Liver (tissue), 9 donors: ENCODE data around the gene FGD2. TPM values are rescaled to one million over a fixed set of nuclear protein-coding genes. Genes with fewer than 3 reads are reported as not detected.

Experiments
- DNase-seq: peaks from one replicate; pipeline ENCODE4 v3.0.0-alpha.2; 2017; ENCODE audit warnings: low spot score
- H3K27ac ChIP-seq, 2 donors: one replicate each; pipeline ENCODE4 v1.7.0; 2013; ENCODE audit warnings: inconsistent platforms in 2 of 2, low read length in 2 of 2, control low read depth in 1 of 2, low read depth in 1 of 2, mild to moderate bottlenecking in 1 of 2
- H3K27me3 ChIP-seq, 4 donors: one replicate each; pipeline versions ENCODE4 v1.6.1 to v1.7.0; 2013; ENCODE audit warnings: low read length in 3 of 4, inconsistent platforms in 1 of 4, mild to moderate bottlenecking in 1 of 4, moderate library complexity in 1 of 4; ENCODE audit not compliant: control insufficient read depth in 4 of 4, insufficient read depth in 4 of 4
- H3K36me3 ChIP-seq, 4 donors: one replicate each; pipeline versions ENCODE4 v1.6.1 to v1.7.0; 2013; ENCODE audit warnings: low read length in 3 of 4, mild to moderate bottlenecking in 3 of 4, low read depth in 1 of 4, moderate library complexity in 1 of 4; ENCODE audit not compliant: control insufficient read depth in 4 of 4, insufficient read depth in 3 of 4
- H3K4me1 ChIP-seq, 4 donors: one replicate each; pipeline versions ENCODE4 v1.6.1 to v1.7.0; 2013; ENCODE audit warnings: low read length in 3 of 4, mild to moderate bottlenecking in 3 of 4, moderate library complexity in 1 of 4; ENCODE audit not compliant: control insufficient read depth in 4 of 4, insufficient read depth in 4 of 4
- H3K4me3 ChIP-seq, 3 donors: one replicate each; pipeline versions ENCODE4 v1.6.1 to v1.7.0; 2013; ENCODE audit warnings: low read length in 3 of 3, control low read depth in 1 of 3, low read depth in 1 of 3, mild to moderate bottlenecking in 1 of 3
- H3K9ac ChIP-seq, 2 donors: one replicate each; pipeline ENCODE4 v1.7.0; 2013; ENCODE audit warnings: low read length in 2 of 2, mild to moderate bottlenecking in 2 of 2, moderate library complexity in 2 of 2, control low read depth in 1 of 2, low read depth in 1 of 2
- H3K9me3 ChIP-seq, 4 donors: one replicate each; pipeline versions ENCODE4 v1.6.1 to v1.7.0; 2013; ENCODE audit warnings: low read length in 3 of 4; ENCODE audit not compliant: control insufficient read depth in 4 of 4
- CTCF ChIP-seq: fragments of 150-350 bp; IDR thresholded peaks from 2 replicates; pipeline ENCODE4 v1.5.1; 2017; ENCODE audit warnings: improper control_type of control experiment, low read depth, low read length; ENCODE audit not compliant: missing input control
- EGR1 ChIP-seq, 2 donors: IDR thresholded peaks; 2 replicates each; pipeline ENCODE4 v1.6.1; 2016 to 2018; ENCODE audit warnings: antibody characterized with exemption in 2 of 2, low read depth in 2 of 2
- FOXA1 ChIP-seq: IDR thresholded peaks from 2 replicates; pipeline ENCODE4 v1.6.1; 2016; ENCODE audit warnings: antibody characterized with exemption
- FOXA2 ChIP-seq: IDR thresholded peaks from 2 replicates; pipeline ENCODE4 v1.6.1; 2016; ENCODE audit warnings: antibody characterized with exemption
- GABPA ChIP-seq, 2 donors: IDR thresholded peaks in 1 of 2; conservative IDR thresholded peaks in 1 of 2; 2 replicates each; pipeline ENCODE4 v1.6.1; 2016; ENCODE audit warnings: antibody characterized with exemption in 2 of 2, mild to moderate bottlenecking in 1 of 2, moderate library complexity in 1 of 2
- HNF4A ChIP-seq, 2 donors: conservative IDR thresholded peaks; 2 replicates each; pipeline ENCODE4 v1.6.1; 2016; ENCODE audit warnings: antibody characterized with exemption in 2 of 2, mild to moderate bottlenecking in 2 of 2
- HNF4G ChIP-seq: IDR thresholded peaks from 2 replicates; pipeline ENCODE4 v1.6.1; 2016; ENCODE audit warnings: antibody characterized with exemption
- JUND ChIP-seq, 2 donors: IDR thresholded peaks; 2 replicates each; pipeline ENCODE4 v1.6.1; 2016; ENCODE audit warnings: antibody characterized with exemption in 2 of 2
- MAX ChIP-seq: IDR thresholded peaks from 2 replicates; pipeline ENCODE4 v1.6.1; 2016; ENCODE audit warnings: antibody characterized with exemption
- NR2F2 ChIP-seq: IDR thresholded peaks from 2 replicates; pipeline ENCODE4 v1.6.1; 2016; ENCODE audit warnings: antibody characterized with exemption
- RAD21 ChIP-seq, 2 donors: IDR thresholded peaks; 2 replicates each; pipeline ENCODE4 v1.6.1; 2016; ENCODE audit warnings: antibody characterized with exemption in 2 of 2, mild to moderate bottlenecking in 2 of 2
- REST ChIP-seq: IDR thresholded peaks from 2 replicates; pipeline ENCODE4 v1.6.1; 2016; ENCODE audit warnings: antibody characterized with exemption, mild to moderate bottlenecking
- RXRA ChIP-seq, 2 donors: IDR thresholded peaks; 2 replicates each; pipeline ENCODE4 v1.6.1; 2017 to 2018; ENCODE audit warnings: antibody characterized with exemption in 2 of 2, mild to moderate bottlenecking in 1 of 2
- SP1 ChIP-seq: IDR thresholded peaks from 2 replicates; pipeline ENCODE4 v1.6.1; 2018; ENCODE audit warnings: antibody characterized with exemption, mild to moderate bottlenecking
- TAF1 ChIP-seq: conservative IDR thresholded peaks from 2 replicates; pipeline ENCODE4 v1.6.1; 2016; ENCODE audit warnings: antibody characterized with exemption, mild to moderate bottlenecking
- YY1 ChIP-seq: IDR thresholded peaks from 2 replicates; pipeline ENCODE4 v1.6.1; 2016; ENCODE audit warnings: antibody characterized with exemption, mild to moderate bottlenecking
- WGBS: extraction: QIAGEN DNeasy Blood & Tissue Kit; methylation state at CpG from one replicate; pipeline ENCODE4 v1.1.7; 2013; 5-methylcytosine and 5-hydroxymethylcytosine counted together
- polyA plus RNA-seq, 2 donors: library from polyadenylated mRNA; stranded (reverse) in 1 of 2; unstranded in 1 of 2; fragments of 200-250 nt in 1 of 2; fragments of >200 nt in 1 of 2; fragmentation: Nextera tagmentation in 1 of 2; extraction: Ambion mirVana in 1 of 2; gene quantifications; one replicate each; pipeline versions ENCODE4 v1.2.1 to v1.2.3, GENCODE V29; 2013 to 2015
- total RNA-seq, 2 donors: library from RNA; depleted of rRNA; stranded (reverse); fragments of >200 nt; gene quantifications; one replicate each; pipeline ENCODE4 v1.2.3, GENCODE V29; 2014
- TF ChIP-seq, protein P1 (sequence below): IDR thresholded peaks from 2 replicates; pipeline ENCODE4 v1.6.1; 2016; ENCODE audit warnings: antibody characterized with exemption
- TF ChIP-seq, protein P2 (sequence below): IDR thresholded peaks from 2 replicates; pipeline ENCODE4 v1.6.1; 2016; ENCODE audit warnings: antibody characterized with exemption
- donor health status: healthy.
- donor health status: healthy.
- donor health status: healthy.
- donor health status: healthy.
- donor health status: healthy.

FGD2 gene
- total and polyA plus RNA-seq, 4 donors: 4.6 to 24.4 (median 9.1) TPM

DNA sequence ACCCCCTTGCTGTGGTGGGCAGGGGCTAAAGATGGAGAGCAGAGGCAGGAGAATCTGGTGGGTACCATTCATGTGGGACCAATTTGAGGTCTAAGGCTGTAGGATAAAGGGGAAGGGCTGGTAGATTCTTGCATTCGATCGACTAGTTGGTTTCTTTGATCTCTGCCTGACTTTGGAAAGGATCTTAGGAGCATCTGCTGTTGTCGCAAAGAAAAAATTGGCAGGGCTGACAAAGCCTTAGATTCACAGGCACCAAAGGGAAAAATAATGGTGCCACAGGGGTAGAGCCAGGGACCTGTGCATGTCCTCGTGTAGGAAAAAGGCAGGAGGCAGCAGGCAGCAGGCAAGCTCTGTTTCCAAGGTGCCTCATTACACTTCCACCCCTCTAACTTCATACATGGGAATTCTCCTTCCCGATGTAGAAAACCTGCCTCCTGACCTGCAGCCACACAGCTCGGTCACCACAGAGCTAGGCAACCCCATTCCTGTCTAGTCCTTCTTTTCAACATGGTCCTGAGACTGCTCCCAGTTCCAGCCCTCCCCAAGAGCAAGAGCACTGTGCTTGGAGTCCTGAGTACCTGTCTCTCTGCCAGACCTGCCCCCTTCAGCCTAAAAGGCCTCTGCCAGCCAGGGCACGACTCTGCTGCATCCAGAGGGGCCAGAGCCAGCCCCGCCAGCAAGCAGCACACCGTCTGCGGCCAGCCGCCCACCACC, 71.9 kb downstream of the FGD2 start:
- 87% methylated on average over 11 of the region's 11 CpGs for WGBS
- Histone ChIP-seq H3K27ac (no peak overlapping the region), H3K4me3 (no peak overlapping the region), H3K36me3 (no peaks in the 10 kb centered on the region), H3K27me3 (no peaks in the 10 kb centered on the region), H3K9me3 (no peaks in the 10 kb centered on the region), H3K4me1 (peaks cover 8 to 29% (median 18%) of the 10 kb centered on the region in 4 donors), H3K9ac (no peak overlapping the region)
- TF ChIP-seq, protein P1, sequence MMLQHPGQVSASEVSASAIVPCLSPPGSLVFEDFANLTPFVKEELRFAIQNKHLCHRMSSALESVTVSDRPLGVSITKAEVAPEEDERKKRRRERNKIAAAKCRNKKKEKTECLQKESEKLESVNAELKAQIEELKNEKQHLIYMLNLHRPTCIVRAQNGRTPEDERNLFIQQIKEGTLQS: no peak
- TF ChIP-seq TAF1 (no peak), HNF4A (conservative IDR thresholded peaks at IDR 0.05) (no peak), SP1 (no peak), NR2F2 (no peak), MAX (no peak), RXRA (IDR thresholded peaks at IDR 0.05) (no peak), EGR1 (IDR thresholded peaks at IDR 0.05; ENCODE audit: low read depth in 2 of 2) (no peak), FOXA1 (no peak), RAD21 (IDR thresholded peaks at IDR 0.05) (no peak), HNF4G (no peak), REST (no peak), JUND (IDR thresholded peaks at IDR 0.05) (no peak), CTCF (no peak), FOXA2 (no peak), GABPA (IDR thresholded peaks at IDR 0.05 in 1 of 2, conservative IDR thresholded peaks at IDR 0.05 in 1 of 2) (no peak), YY1 (no peak)
- TF ChIP-seq, protein P2, sequence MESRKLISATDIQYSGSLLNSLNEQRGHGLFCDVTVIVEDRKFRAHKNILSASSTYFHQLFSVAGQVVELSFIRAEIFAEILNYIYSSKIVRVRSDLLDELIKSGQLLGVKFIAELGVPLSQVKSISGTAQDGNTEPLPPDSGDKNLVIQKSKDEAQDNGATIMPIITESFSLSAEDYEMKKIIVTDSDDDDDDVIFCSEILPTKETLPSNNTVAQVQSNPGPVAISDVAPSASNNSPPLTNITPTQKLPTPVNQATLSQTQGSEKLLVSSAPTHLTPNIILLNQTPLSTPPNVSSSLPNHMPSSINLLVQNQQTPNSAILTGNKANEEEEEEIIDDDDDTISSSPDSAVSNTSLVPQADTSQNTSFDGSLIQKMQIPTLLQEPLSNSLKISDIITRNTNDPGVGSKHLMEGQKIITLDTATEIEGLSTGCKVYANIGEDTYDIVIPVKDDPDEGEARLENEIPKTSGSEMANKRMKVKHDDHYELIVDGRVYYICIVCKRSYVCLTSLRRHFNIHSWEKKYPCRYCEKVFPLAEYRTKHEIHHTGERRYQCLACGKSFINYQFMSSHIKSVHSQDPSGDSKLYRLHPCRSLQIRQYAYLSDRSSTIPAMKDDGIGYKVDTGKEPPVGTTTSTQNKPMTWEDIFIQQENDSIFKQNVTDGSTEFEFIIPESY: no peak
- DNase-seq: no peak
